AG04449 (cell line): ENCODE results near the gene PTBP3.

Source experiments
- CTCF ChIA-PET: fragments of 350-600 bp; formaldehyde crosslinking; extraction: SDS; loops from one replicate; lab custom pipeline; 2021; ENCODE audit warnings: antibody characterized with exemption; lab: Yijun Ruan, JAX
- POLR2A ChIA-PET: fragments of 400-600, 350-600 bp; formaldehyde crosslinking; extraction: SDS; loops from one replicate; lab custom pipeline; 2020; ENCODE audit warnings: antibody characterized with exemption, inconsistent platforms; lab: Yijun Ruan, JAX
- DNase-seq: peaks from one replicate; pipeline ENCODE4 v3.0.0-alpha.2; 2010; ENCODE audit warnings: low read depth, low spot score
- H3K4me3 ChIP-seq: 2 replicates; pipeline ENCODE4 v1.5.1; 2011; ENCODE audit warnings: low read depth, mild to moderate bottlenecking, control low read depth, low read length
- CTCF ChIP-seq: IDR thresholded peaks from one replicate; pipeline ENCODE4 v1.5.1; 2011; ENCODE audit warnings: mild to moderate bottlenecking, moderate library complexity, low read length, control low read depth, inconsistent platforms; ENCODE audit not compliant: insufficient read depth; ENCODE audit errors: missing control alignments

Gene PTBP3

GRCh38 chr9:112247090-112247489, 86.3 kb downstream of the PTBP3 start:
- CTCF ChIA-PET, result no interaction called here
- H3K4me3 ChIP-seq, result no peak overlapping the region
- DNase-seq, result no peak
- POLR2A ChIA-PET, result no interaction called here
- TF ChIP-seq CTCF, result no peak

- ChIA-PET POLR2A (no interaction called here), CTCF (no interaction called here)
- no peak overlapping the region for H3K4me3 ChIP-seq
- no peak for TF ChIP-seq CTCF
- no peak for DNase-seq
Observed at GRCh38 chr9:112245126-112245525, 88.3 kb downstream of the PTBP3 start.

- CTCF ChIA-PET, result no interaction called here
- DNase-seq, result no peak
- H3K4me3 ChIP-seq, result no peak overlapping the region
- TF ChIP-seq CTCF, result no peak
- POLR2A ChIA-PET, result no interaction called here
Observed at GRCh38 chr9:112242147-112242804, 91.1 kb downstream of the PTBP3 start.

GRCh38 chr9:112241491-112241890, 91.9 kb downstream of the PTBP3 start:
- POLR2A ChIA-PET, result no interaction called here
- TF ChIP-seq CTCF, result no peak
- H3K4me3 ChIP-seq, result no peak overlapping the region
- DNase-seq, result no peak
- CTCF ChIA-PET, result interaction anchor here (1.2 kb wide), 2 partner anchors 18 to 143 kb away, joined by 4 to 5 read pairs; no protein-coding TSS in a partner anchor

- no peak for DNase-seq
- no peak overlapping the region for H3K4me3 ChIP-seq
- POLR2A ChIA-PET, result no interaction called here
- TF ChIP-seq CTCF, result no peak
- CTCF ChIA-PET, result no interaction called here
Observed at GRCh38 chr9:112239708-112240107, 93.7 kb downstream of the PTBP3 start.

GRCh38 chr9:112239284-112239683, 94.1 kb downstream of the PTBP3 start:
- DNase-seq, result no peak
- ChIA-PET POLR2A (no interaction called here), CTCF (no interaction called here)
- no peak for TF ChIP-seq CTCF
- H3K4me3 ChIP-seq, result no peak overlapping the region
